HepG2 (cell line): ENCODE results near the gene VAV2. TPM values are rescaled to one million over a fixed set of nuclear protein-coding genes. Genes with fewer than 3 reads are reported as not detected.

Experiments used
- E2F5 ChIP-seq: sonication (generic); formaldehyde crosslinking; conservative IDR thresholded peaks from 2 replicates; pipeline ENCODE4 v1.4.0; 2020; ENCODE audit warnings: missing genetic modification reagents
- GABPB1 ChIP-seq: IDR thresholded peaks from 2 replicates; pipeline ENCODE4 v1.6.1; 2016; ENCODE audit warnings: mild to moderate bottlenecking, missing genetic modification reagents, moderate library complexity, missing compliant biosample characterization
- HIVEP1 ChIP-seq: sonication (generic); formaldehyde crosslinking; IDR thresholded peaks from 2 replicates; pipeline ENCODE4 v1.4.0; 2020; ENCODE audit warnings: mild to moderate bottlenecking, missing genetic modification reagents
- IKZF4 ChIP-seq: sonication (generic); formaldehyde crosslinking; IDR thresholded peaks from 2 replicates; pipeline ENCODE4 v1.5.1; 2020; ENCODE audit warnings: borderline replicate concordance, mild to moderate bottlenecking, low read depth, missing genetic modification reagents; ENCODE audit errors: not compliant biosample characterization
- IRF2 ChIP-seq: IDR thresholded peaks from 2 replicates; pipeline ENCODE4 v1.6.1; 2018; ENCODE audit warnings: missing genetic modification reagents, missing compliant biosample characterization
- IRF9 ChIP-seq: sonication (generic); formaldehyde crosslinking; IDR thresholded peaks from 2 replicates; pipeline ENCODE4 v1.8.0; 2022; ENCODE audit warnings: missing genetic modification reagents, mild to moderate bottlenecking, borderline replicate concordance
- KDM6A ChIP-seq: IDR thresholded peaks from 2 replicates; pipeline ENCODE4 v1.6.1; 2016; ENCODE audit warnings: low read depth
- MIXL1 ChIP-seq: IDR thresholded peaks from 2 replicates; pipeline ENCODE4 v1.6.1; 2016
- NFYC ChIP-seq: IDR thresholded peaks from 2 replicates; pipeline ENCODE4 v1.6.1; 2016; ENCODE audit warnings: missing genetic modification reagents, missing compliant biosample characterization
- NR2F2 ChIP-seq: IDR thresholded peaks from 2 replicates; pipeline ENCODE4 v1.6.1; 2012; ENCODE audit warnings: low read depth, inconsistent platforms, borderline replicate concordance
- POLR2G ChIP-seq: fragments of 200-400 bp; formaldehyde crosslinking; IDR thresholded peaks from 2 replicates; pipeline ENCODE4 v1.6.1; 2018; ENCODE audit warnings: mild to moderate bottlenecking, low read depth, low read length, moderate library complexity
- RFX1 ChIP-seq: fragments of 450-650 bp; IDR thresholded peaks from 2 replicates; pipeline ENCODE4 v1.6.1; 2017
- SMYD3 ChIP-seq: sonication (generic); formaldehyde crosslinking; IDR thresholded peaks from 2 replicates; pipeline ENCODE4 v1.8.1; 2023; ENCODE audit warnings: mild to moderate bottlenecking, missing genetic modification reagents
- U2AF2 ChIP-seq: fragments of 200-400 bp; formaldehyde crosslinking; IDR thresholded peaks from 2 replicates; pipeline ENCODE4 v1.6.1; 2017; ENCODE audit warnings: low read depth, mild to moderate bottlenecking, low read length
- ZC3H4 ChIP-seq: sonication (generic); formaldehyde crosslinking; IDR thresholded peaks from 2 replicates; pipeline ENCODE4 v1.4.0; 2020; ENCODE audit warnings: missing genetic modification reagents, borderline replicate concordance
- ZMYM4 ChIP-seq: sonication (generic); formaldehyde crosslinking; IDR thresholded peaks from 2 replicates; pipeline ENCODE4 v1.8.1; 2023; ENCODE audit warnings: mild to moderate bottlenecking, missing genetic modification reagents
- ZNF230 ChIP-seq: sonication (generic); formaldehyde crosslinking; IDR thresholded peaks from 2 replicates; pipeline ENCODE4 v1.4.0; 2020; ENCODE audit warnings: mild to moderate bottlenecking, missing genetic modification reagents
- ZNF263 ChIP-seq: sonication (generic); formaldehyde crosslinking; IDR thresholded peaks from 2 replicates; pipeline ENCODE4 v1.4.0; 2020; ENCODE audit warnings: missing genetic modification reagents
- ZNF333 ChIP-seq: sonication (generic); formaldehyde crosslinking; IDR thresholded peaks from 2 replicates; pipeline ENCODE4 v1.4.0; 2020; ENCODE audit warnings: mild to moderate bottlenecking, missing genetic modification reagents, borderline replicate concordance
- ZNF350 ChIP-seq: sonication (generic); formaldehyde crosslinking; IDR thresholded peaks from 2 replicates; pipeline ENCODE4 v1.4.0; 2020; ENCODE audit warnings: mild to moderate bottlenecking, low read depth, missing genetic modification reagents, borderline replicate concordance
- ZNF44 ChIP-seq: sonication (generic); formaldehyde crosslinking; IDR thresholded peaks from 2 replicates; pipeline ENCODE4 v1.5.1; 2020; ENCODE audit warnings: mild to moderate bottlenecking, missing genetic modification reagents
- ZNF670 ChIP-seq: sonication (generic); formaldehyde crosslinking; IDR thresholded peaks from 2 replicates; pipeline ENCODE4 v1.8.0; 2022; ENCODE audit warnings: mild to moderate bottlenecking, missing genetic modification reagents, borderline replicate concordance
- ZNF891 ChIP-seq: sonication (generic); formaldehyde crosslinking; IDR thresholded peaks from 2 replicates; pipeline ENCODE4 v1.5.0; 2020; ENCODE audit warnings: mild to moderate bottlenecking, missing genetic modification reagents
- polyA plus RNA-seq, 8 experiments: library from polyadenylated mRNA; depleted of rRNA in 3 of 8; stranded (reverse) in 7 of 8; unstranded in 1 of 8; fragments of >200 nt; fragmentation: Illumina TruSeq in 4 of 8; extraction: Trizol in 4 of 8; gene quantifications; 2 replicates each; pipeline versions ENCODE4 v1.2.1 to v1.2.3, GENCODE V29; 2011 to 2016; ENCODE audit warnings: low read depth in 4 of 8, missing spikeins in 1 of 8, mixed read lengths in 1 of 8; ENCODE audit not compliant: insufficient read depth in 1 of 8
- total RNA-seq, 5 experiments: library from RNA; depleted of rRNA; stranded (reverse); fragments of >200 nt; fragmentation: Illumina TruSeq; extraction: Trizol; gene quantifications; 2 replicates each; pipeline ENCODE4 v1.2.3, GENCODE V29; 2016; ENCODE audit warnings: low read depth in 1 of 5
- TF ChIP-seq, protein P1 (sequence below): sonication (generic); formaldehyde crosslinking; IDR thresholded peaks from 2 replicates; pipeline ENCODE4 v1.5.1; 2020; ENCODE audit warnings: mild to moderate bottlenecking, missing genetic modification reagents, borderline replicate concordance
- TF ChIP-seq, protein P2 (sequence below): sonication (generic); formaldehyde crosslinking; IDR thresholded peaks from 2 replicates; pipeline ENCODE4 v1.4.0; 2020; ENCODE audit warnings: missing genetic modification reagents
- TF ChIP-seq, protein P3 (sequence below): sonication (generic); formaldehyde crosslinking; IDR thresholded peaks from 2 replicates; pipeline ENCODE4 v1.4.0; 2020; ENCODE audit warnings: missing genetic modification reagents

Gene VAV2
- total and polyA plus RNA-seq, 2 of the 13 experiments (the other 11 are each of a cell fraction or from before 2014, with no cell fraction given), result 22.5 to 22.9 TPM

DNA sequence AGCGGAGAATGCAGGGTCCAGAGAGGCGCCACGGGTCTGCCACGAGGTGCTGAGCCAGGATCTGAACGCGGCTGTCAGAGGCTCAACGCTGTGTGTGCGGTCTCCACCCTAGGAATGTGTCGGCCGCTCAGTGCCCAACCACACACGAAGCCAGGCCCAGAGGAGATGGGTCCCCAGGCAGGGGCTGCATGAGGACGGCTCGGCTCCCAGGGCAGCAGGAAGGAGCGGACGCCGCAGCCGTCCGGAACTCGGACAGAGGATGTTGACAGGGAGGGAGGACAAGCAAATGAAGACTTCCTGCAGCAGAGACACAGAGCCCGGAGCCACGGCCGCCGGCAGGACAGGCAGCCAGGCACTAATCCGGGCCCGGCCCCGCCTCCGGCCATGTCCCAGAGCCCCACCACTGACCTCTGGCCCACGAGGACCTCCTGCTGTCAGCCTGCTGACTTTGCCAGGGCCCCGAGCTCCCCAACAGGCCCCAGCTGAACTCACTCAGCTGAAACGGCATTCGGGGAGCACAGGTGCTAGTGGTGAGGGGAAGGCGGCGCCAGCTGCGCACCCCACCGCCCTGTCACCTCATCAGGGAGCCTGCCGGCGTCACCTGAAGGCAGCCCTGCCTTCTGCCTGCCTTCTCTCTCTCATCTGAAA lies 12.7 kb downstream of the VAV2 start (continued):
- TF ChIP-seq IKZF4 (CRISPR knock-in tag) (no peak), HIVEP1 (CRISPR knock-in tag) (no peak), ZNF44 (CRISPR knock-in tag) (no peak), RFX1 (no peak), ZC3H4 (CRISPR knock-in tag) (no peak), ZNF333 (CRISPR knock-in tag) (no peak), NFYC (CRISPR knock-in tag) (peak; percentile 26; the same call in 1 of the 2 replicates), IRF9 (CRISPR knock-in tag) (peak; percentile 25), POLR2G (no peak), ZNF230 (CRISPR knock-in tag) (peak; percentile 49; the same call in 1 of the 2 replicates), MIXL1 (CRISPR knock-in tag) (peak; percentile 72; the same call in 1 of the 2 replicates), U2AF2 (no peak), ZNF670 (CRISPR knock-in tag) (peak; percentile 94), KDM6A (CRISPR knock-in tag) (no peak), NR2F2 (no peak), ZNF891 (CRISPR knock-in tag) (peak; percentile 19; the same call in 1 of the 2 replicates), ZNF350 (CRISPR knock-in tag) (peak; percentile 35), ZMYM4 (CRISPR knock-in tag) (peak; percentile 43; the same call in 1 of the 2 replicates), E2F5 (no peak), SMYD3 (no peak), GABPB1 (CRISPR knock-in tag) (peak; percentile 82), ZNF263 (CRISPR knock-in tag) (peak; percentile 98), IRF2 (peak; percentile 64; the same call in 1 of the 2 replicates)
- TF ChIP-seq, protein P1, sequence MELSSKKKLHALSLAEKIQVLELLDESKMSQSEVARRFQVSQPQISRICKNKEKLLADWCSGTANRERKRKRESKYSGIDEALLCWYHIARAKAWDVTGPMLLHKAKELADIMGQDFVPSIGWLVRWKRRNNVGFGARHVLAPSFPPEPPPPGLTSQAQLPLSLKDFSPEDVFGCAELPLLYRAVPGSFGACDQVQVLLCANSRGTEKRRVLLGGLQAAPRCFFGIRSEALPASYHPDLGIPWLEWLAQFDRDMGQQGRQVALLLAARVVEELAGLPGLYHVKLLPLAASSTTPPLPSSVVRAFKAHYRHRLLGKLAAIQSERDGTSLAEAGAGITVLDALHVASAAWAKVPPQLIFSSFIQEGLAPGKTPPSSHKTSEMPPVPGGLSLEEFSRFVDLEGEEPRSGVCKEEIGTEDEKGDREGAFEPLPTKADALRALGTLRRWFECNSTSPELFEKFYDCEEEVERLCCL, result no peak
- TF ChIP-seq, protein P2, sequence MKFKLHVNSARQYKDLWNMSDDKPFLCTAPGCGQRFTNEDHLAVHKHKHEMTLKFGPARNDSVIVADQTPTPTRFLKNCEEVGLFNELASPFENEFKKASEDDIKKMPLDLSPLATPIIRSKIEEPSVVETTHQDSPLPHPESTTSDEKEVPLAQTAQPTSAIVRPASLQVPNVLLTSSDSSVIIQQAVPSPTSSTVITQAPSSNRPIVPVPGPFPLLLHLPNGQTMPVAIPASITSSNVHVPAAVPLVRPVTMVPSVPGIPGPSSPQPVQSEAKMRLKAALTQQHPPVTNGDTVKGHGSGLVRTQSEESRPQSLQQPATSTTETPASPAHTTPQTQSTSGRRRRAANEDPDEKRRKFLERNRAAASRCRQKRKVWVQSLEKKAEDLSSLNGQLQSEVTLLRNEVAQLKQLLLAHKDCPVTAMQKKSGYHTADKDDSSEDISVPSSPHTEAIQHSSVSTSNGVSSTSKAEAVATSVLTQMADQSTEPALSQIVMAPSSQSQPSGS (CRISPR knock-in tag), result peak; percentile 26; the same call in 1 of the 2 replicates
- TF ChIP-seq, protein P3, sequence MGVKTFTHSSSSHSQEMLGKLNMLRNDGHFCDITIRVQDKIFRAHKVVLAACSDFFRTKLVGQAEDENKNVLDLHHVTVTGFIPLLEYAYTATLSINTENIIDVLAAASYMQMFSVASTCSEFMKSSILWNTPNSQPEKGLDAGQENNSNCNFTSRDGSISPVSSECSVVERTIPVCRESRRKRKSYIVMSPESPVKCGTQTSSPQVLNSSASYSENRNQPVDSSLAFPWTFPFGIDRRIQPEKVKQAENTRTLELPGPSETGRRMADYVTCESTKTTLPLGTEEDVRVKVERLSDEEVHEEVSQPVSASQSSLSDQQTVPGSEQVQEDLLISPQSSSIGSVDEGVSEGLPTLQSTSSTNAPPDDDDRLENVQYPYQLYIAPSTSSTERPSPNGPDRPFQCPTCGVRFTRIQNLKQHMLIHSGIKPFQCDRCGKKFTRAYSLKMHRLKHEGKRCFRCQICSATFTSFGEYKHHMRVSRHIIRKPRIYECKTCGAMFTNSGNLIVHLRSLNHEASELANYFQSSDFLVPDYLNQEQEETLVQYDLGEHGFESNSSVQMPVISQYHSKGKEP (CRISPR knock-in tag), result no peak
